B cell (primary cell): ENCODE results near the gene SLC16A12. TPM values are rescaled to one million over a fixed set of nuclear protein-coding genes. Genes with fewer than 3 reads are reported as not detected.

ENCODE experiments used
- ATAC-seq: fragments of 200-7000 bp; cut with Tn5 transposase; one replicate; pipeline ENCODE4 v1.10.0; 2021; ENCODE audit warnings: low read depth, mild to moderate bottlenecking, moderate number of reproducible peaks, moderate library complexity
- CTCF ChIA-PET: fragments of 350-600 bp; sonication (Branson Sonifier 250); formaldehyde crosslinking; loops from one replicate; lab custom pipeline; 2021; ENCODE audit warnings: antibody characterized with exemption, inconsistent platforms; lab: Charles Lee
- POLR2A ChIA-PET: fragments of 350-600 bp; sonication (Branson Sonifier 250); formaldehyde crosslinking; loops from one replicate; lab custom pipeline; 2021; ENCODE audit warnings: antibody characterized with exemption; lab: Charles Lee
- DNase-seq: peaks from one replicate; pipeline ENCODE4 v3.0.0; 2013
- H2AFZ ChIP-seq: 2 replicates; pipeline ENCODE4 v1.6.1; 2012; ENCODE audit warnings: mild to moderate bottlenecking, low read depth, low read length; ENCODE audit not compliant: insufficient read depth, poor library complexity, severe bottlenecking
- H3K27ac ChIP-seq, 2 donors: 1 replicate in 1 of 2; 2 replicates in 1 of 2; pipeline ENCODE4 v1.5.1; 2012 to 2013; ENCODE audit warnings: low read length in 2 of 2, mild to moderate bottlenecking in 2 of 2, moderate library complexity in 1 of 2
- H3K27me3 ChIP-seq, 4 experiments: fragments of 200-600 bp in 1 of 4; sonication (generic) in 1 of 4; replicated peaks in 1 of 4; 1 replicate in 2 of 4; 2 replicates in 2 of 4; pipeline versions ENCODE4 v1.6.1 to v1.7.0; 2013 to 2016; ENCODE audit warnings: low read length in 3 of 4, mild to moderate bottlenecking in 2 of 4, mixed read lengths in 1 of 4, moderate library complexity in 1 of 4; ENCODE audit not compliant: insufficient read depth in 4 of 4, control insufficient read depth in 3 of 4; ENCODE audit errors: control extremely low read depth in 1 of 4
- H3K36me3 ChIP-seq, 2 experiments: replicated peaks in 1 of 2; 1 replicate in 1 of 2; 2 replicates in 1 of 2; pipeline versions ENCODE4 v1.6.1 to v1.7.1; 2013; ENCODE audit warnings: low read length in 1 of 2; ENCODE audit not compliant: insufficient read depth in 2 of 2, control insufficient read depth in 1 of 2; ENCODE audit errors: control extremely low read depth in 1 of 2, extremely low read depth in 1 of 2
- H3K4me1 ChIP-seq, 2 donors: fragments of 200-600 bp in 1 of 2; sonication (generic) in 1 of 2; 1 replicate in 1 of 2; 2 replicates in 1 of 2; pipeline versions ENCODE4 v1.5.1 to v1.6.1; 2013 to 2017; ENCODE audit warnings: low read length in 2 of 2; ENCODE audit not compliant: control insufficient read depth in 2 of 2, insufficient read depth in 2 of 2
- H3K4me2 ChIP-seq: replicated peaks from 2 replicates; pipeline ENCODE3; 2012; ENCODE audit warnings: mild to moderate bottlenecking, low read depth, low read length; ENCODE audit not compliant: poor library complexity, severe bottlenecking
- H3K4me3 ChIP-seq, 5 experiments: fragments of 200-600 bp in 1 of 5; sonication (generic) in 1 of 5; 1 replicate in 3 of 5; 2 replicates in 2 of 5; pipeline versions ENCODE4 v1.5.1 to v1.7.0; 2011 to 2016; ENCODE audit warnings: low read length in 4 of 5, mild to moderate bottlenecking in 4 of 5, low read depth in 2 of 5, control low read depth in 1 of 5, moderate library complexity in 1 of 5; ENCODE audit not compliant: insufficient read depth in 1 of 5; ENCODE audit errors: control extremely low read depth in 1 of 5, extremely low read depth in 1 of 5
- H3K79me2 ChIP-seq: fragments of 200-600 bp; sonication (generic); one replicate; pipeline ENCODE4 v1.6.0; 2016; ENCODE audit warnings: low read length; ENCODE audit not compliant: control insufficient read depth, insufficient read depth
- H3K9ac ChIP-seq: fragments of 200-600 bp; sonication (generic); 2 replicates; pipeline ENCODE4 v1.6.1; 2017; ENCODE audit warnings: mild to moderate bottlenecking, low read length, moderate library complexity
- H3K9me3 ChIP-seq, 3 donors: one replicate each; pipeline versions ENCODE4 v1.6.1 to v1.7.1; 2013; ENCODE audit warnings: low read length in 2 of 3; ENCODE audit not compliant: control insufficient read depth in 2 of 3, insufficient read depth in 1 of 3; ENCODE audit errors: control extremely low read depth in 1 of 3
- H4K20me1 ChIP-seq: 2 replicates; pipeline ENCODE4 v1.6.0; 2012; ENCODE audit warnings: mild to moderate bottlenecking, low read length; ENCODE audit not compliant: insufficient read depth, control insufficient read depth, poor library complexity, severe bottlenecking
- H3K27ac Mint-ChIP-seq: one replicate; pipeline ENCODE4 v1.8.0; 2021; ENCODE audit warnings: mixed read lengths
- H3K27me3 Mint-ChIP-seq: one replicate; pipeline ENCODE4 v1.8.0; 2021; ENCODE audit warnings: mixed read lengths
- H3K4me1 Mint-ChIP-seq: one replicate; pipeline ENCODE4 v1.8.0; 2021; ENCODE audit warnings: mixed read lengths
- H3K4me3 Mint-ChIP-seq: one replicate; pipeline ENCODE4 v1.8.0; 2021; ENCODE audit warnings: mixed read lengths
- H3K9me3 Mint-ChIP-seq: one replicate; pipeline ENCODE4 v1.8.0; 2022; ENCODE audit warnings: mixed read lengths; ENCODE audit not compliant: insufficient read depth
- CTCF ChIP-seq: fragments of 200-600 bp; IDR thresholded peaks from one replicate; pipeline ENCODE4 v1.8.0; 2022; ENCODE audit warnings: antibody characterized with exemption, mild to moderate bottlenecking
- EZH2 ChIP-seq: IDR thresholded peaks from 2 replicates; pipeline ENCODE4 v1.6.1; 2012; ENCODE audit warnings: borderline replicate concordance, low read depth, mild to moderate bottlenecking, moderate library complexity, low read length; ENCODE audit not compliant: insufficient read depth, poor library complexity, severe bottlenecking
- WGBS: methylation state at CpG from one replicate; pipeline ENCODE4 v1.1.5; 2013; ENCODE audit warnings: missing lambda C conversion rate; ENCODE audit not compliant: insufficient coverage; 5-methylcytosine and 5-hydroxymethylcytosine counted together
- intact Hi-C: fragments of 100-400 bp; cut with micrococcal nuclease; formaldehyde crosslinking; loops from one replicate; pipeline ENCODE4 v1.10.0; 2022
- polyA plus RNA-seq: library from polyadenylated mRNA; depleted of rRNA; stranded (reverse); fragments of >200 nt; gene quantifications from 2 replicates; pipeline ENCODE4 v1.2.3, GENCODE V29; 2012
- total RNA-seq, 2 donors: library from RNA; stranded (reverse); fragments of 120-200 nt in 1 of 2; gene quantifications; 1 replicate in 1 of 2; 2 replicates in 1 of 2; pipeline versions ENCODE4 v1.2.3 to v1.2.4, GENCODE V29; 2013 to 2022

Gene SLC16A12
- total and polyA plus RNA-seq, 2 donors (not counting 1 experiment from before 2014, with no cell fraction given), result not detected

GRCh38 chr10:89554433-89554832 lies 19.0 kb upstream of the SLC16A12 start:
- no peak overlapping the region for H3K4me3 ChIP-seq
- Mint-ChIP-seq H3K27me3 (peaks cover 16% of the 10 kb centered on the region), H3K4me1 (no peaks in the 10 kb centered on the region), H3K9me3 (no peaks in the 10 kb centered on the region), H3K27ac (no peak overlapping the region), H3K4me3 (no peak overlapping the region)
- WGBS, result 83% methylated on average over 1 of the region's 1 CpG
- CTCF ChIA-PET, result interaction anchor here (1.1 kb wide), 1 partner anchor 9 kb away, joined by 3 read pairs; no protein-coding TSS in a partner anchor
- H3K27ac ChIP-seq, result no peak overlapping the region
- H3K4me2 ChIP-seq, result no peak overlapping the region
- no peaks in the 10 kb centered on the region for H3K9me3 ChIP-seq
- POLR2A ChIA-PET, result no interaction called here
- H2AFZ ChIP-seq, result no peak overlapping the region
- intact Hi-C loops, result no loop called here
- no peaks in the 10 kb centered on the region for H3K79me2 ChIP-seq
- H3K4me1 ChIP-seq, result no peaks in the 10 kb centered on the region
- DNase-seq, result no peak
- H3K27me3 ChIP-seq, result no peaks in the 10 kb centered on the region
- H3K9ac ChIP-seq, result no peak overlapping the region
- no peak for ATAC-seq
- H4K20me1 ChIP-seq, result no peaks in the 10 kb centered on the region
- TF ChIP-seq CTCF, result no peak
- no peak for TF ChIP-seq EZH2
- H3K36me3 ChIP-seq, result no peaks in the 10 kb centered on the region

- no peak for ATAC-seq
- POLR2A ChIA-PET, result no interaction called here
- Histone ChIP-seq H3K79me2 (no peaks in the 10 kb centered on the region), H2AFZ (no peak overlapping the region), H3K4me1 (no peaks in the 10 kb centered on the region), H3K4me3 (no peak overlapping the region), H3K27me3 (no peaks in the 10 kb centered on the region), H4K20me1 (no peaks in the 10 kb centered on the region), H3K9ac (no peak overlapping the region), H3K4me2 (no peak overlapping the region), H3K27ac (no peak overlapping the region), H3K36me3 (no peaks in the 10 kb centered on the region), H3K9me3 (no peaks in the 10 kb centered on the region)
- H3K4me1 Mint-ChIP-seq, result no peaks in the 10 kb centered on the region
- H3K4me3 Mint-ChIP-seq, result no peak overlapping the region
- intact Hi-C loops, result no loop called here
- 100% methylated on average over 1 of the region's 5 CpGs for WGBS
- no peak for TF ChIP-seq EZH2
- TF ChIP-seq CTCF, result no peak
- H3K27me3 Mint-ChIP-seq, result peaks cover 11% of the 10 kb centered on the region
- CTCF ChIA-PET, result interaction anchor here (0.5 kb wide), 1 partner anchor 11 kb away, joined by 3 read pairs; no protein-coding TSS in a partner anchor
- H3K27ac Mint-ChIP-seq, result no peak overlapping the region
- H3K9me3 Mint-ChIP-seq, result no peaks in the 10 kb centered on the region
- no peak for DNase-seq
Measured at GRCh38 chr10:89553064-89553734, 17.8 kb upstream of the SLC16A12 start.
